ENCODE results near the gene INO80E. TPM values are rescaled to one million over a fixed set of nuclear protein-coding genes. Genes with fewer than 3 reads are reported as not detected.

Gene INO80E
- total RNA-seq, 1 experiment from 2014 or later: 94.1 TPM

- H3K4me2 ChIP-seq (ENCODE audit: insufficient read depth, insufficient read length, low read length): peak overlapping the region; percentile 84
- H2BK120ac ChIP-seq (ENCODE audit: low read depth, low read length, poor library complexity, severe bottlenecking): no peak overlapping the region
- H3K27ac Mint-ChIP-seq: no peak overlapping the region
- peaks cover 16% of the 10 kb centered on the region for H3K27me3 Mint-ChIP-seq (ENCODE audit: low read depth)
- peak overlapping the region; percentile 49 for H3K9ac ChIP-seq (ENCODE audit: extremely low read depth, insufficient read length, low read length)
- H3K14ac ChIP-seq (ENCODE audit: insufficient read depth, low read length): no peak overlapping the region
- H4K91ac ChIP-seq (ENCODE audit: insufficient read length, low read depth, low read length): no peak overlapping the region
- no peak overlapping the region for H4K8ac ChIP-seq (replicated peaks; ENCODE audit: insufficient read length, low read depth, low read length)
- H3K79me2 ChIP-seq (ENCODE audit: insufficient read depth, low read length): peaks cover 5% of the 10 kb centered on the region; the same call in 1 of the 2 replicates
- peaks cover 7% of the 10 kb centered on the region for H3K9me3 ChIP-seq (ENCODE audit: control insufficient read depth, low read depth, low read length)
- no peak overlapping the region for H3K27ac ChIP-seq (ENCODE audit: insufficient read length, low read depth, low read length)
- peaks cover 3% of the 10 kb centered on the region; the same call in 1 of the 2 replicates for H3K4me1 ChIP-seq (ENCODE audit: insufficient read depth, low read length)
- no peak overlapping the region for H3T11ph ChIP-seq (ENCODE audit: low read length)
- H3K56ac ChIP-seq (ENCODE audit: insufficient read length, low read depth, low read length): no peak overlapping the region
- H3K4me3 Mint-ChIP-seq: peak overlapping the region; percentile 95 to 96
- H3K9me3 Mint-ChIP-seq: peaks cover 14 to 16% of the 10 kb centered on the region in 2 experiments
- no peak overlapping the region for H2BK15ac ChIP-seq (ENCODE audit: low read depth, low read length)
- no peaks in the 10 kb centered on the region for H4K20me1 ChIP-seq (ENCODE audit: control insufficient read depth, insufficient read depth, insufficient read length)
- H3K4ac ChIP-seq (ENCODE audit: low read depth, low read length): no peak overlapping the region
- H2BK5ac ChIP-seq (ENCODE audit: insufficient read length, low read length): no peak overlapping the region
- H3K18ac ChIP-seq (ENCODE audit: insufficient read length, low read depth, low read length): no peak overlapping the region
- H3K27me3 ChIP-seq (ENCODE audit: insufficient read depth, low read length): peaks cover 3% of the 10 kb centered on the region; the same call in 1 of the 2 replicates
- peaks cover 7% of the 10 kb centered on the region for H3K79me1 ChIP-seq (ENCODE audit: insufficient read depth, low read depth, low read length, poor library complexity, severe bottlenecking)
- no peak overlapping the region for H3K23ac ChIP-seq (ENCODE audit: insufficient read length, low read depth, low read length)
- H3K36me3 Mint-ChIP-seq (ENCODE audit: insufficient read depth in 1 of 3, low read depth in 3 of 3): peaks cover 37 to 50% (median 49%) of the 10 kb centered on the region in 3 experiments
- peaks cover 29% of the 10 kb centered on the region in 2 experiments for H3K4me1 Mint-ChIP-seq
- H4K5ac ChIP-seq (ENCODE audit: insufficient read length, low read depth, low read length): no peak overlapping the region
- no peak for DNase-seq
- no peak overlapping the region for H2BK20ac ChIP-seq (ENCODE audit: low read depth, low read length, poor library complexity, severe bottlenecking)
- H2AK5ac ChIP-seq (ENCODE audit: insufficient read length, low read length): no peak overlapping the region
- no peak for TF ChIP-seq CTCF (conservative IDR thresholded peaks at IDR 0.05)
- peaks cover 14% of the 10 kb centered on the region for H3K23me2 ChIP-seq (ENCODE audit: insufficient read length, low read depth, low read length, poor library complexity, severe bottlenecking)
- no CpG with 5 or more reads among the region's 5 CpGs for WGBS (ENCODE audit: extremely low coverage, insufficient read length, low lambda C conversion rate)
- H2BK12ac ChIP-seq (ENCODE audit: insufficient read length, low read depth, low read length): no peak overlapping the region
- H2AFZ ChIP-seq (ENCODE audit: low read length): no peak overlapping the region
Measured at GRCh38 chr16:29975134-29975538, 20.9 kb upstream of the INO80E start.
